Erythroblast (primary cell): Measurements from ENCODE around the gene CDKN1A.

Source experiments
- GATA1 ChIP-seq: IDR thresholded peaks from 2 replicates; pipeline ENCODE4 v1.6.1; 2011; ENCODE audit warnings: low read depth, mild to moderate bottlenecking, control low read depth, low read length, moderate library complexity
- POLR2A ChIP-seq: IDR thresholded peaks from 2 replicates; pipeline ENCODE4 v1.6.1; 2011; ENCODE audit warnings: mild to moderate bottlenecking, low read length

GRCh38 chr6:36727505-36728021, 49.0 kb downstream of the CDKN1A start:
- TF ChIP-seq POLR2A, result no peak
- no peak for TF ChIP-seq GATA1
